ENCODE results near the gene HGF.

The HGF gene

DNA sequence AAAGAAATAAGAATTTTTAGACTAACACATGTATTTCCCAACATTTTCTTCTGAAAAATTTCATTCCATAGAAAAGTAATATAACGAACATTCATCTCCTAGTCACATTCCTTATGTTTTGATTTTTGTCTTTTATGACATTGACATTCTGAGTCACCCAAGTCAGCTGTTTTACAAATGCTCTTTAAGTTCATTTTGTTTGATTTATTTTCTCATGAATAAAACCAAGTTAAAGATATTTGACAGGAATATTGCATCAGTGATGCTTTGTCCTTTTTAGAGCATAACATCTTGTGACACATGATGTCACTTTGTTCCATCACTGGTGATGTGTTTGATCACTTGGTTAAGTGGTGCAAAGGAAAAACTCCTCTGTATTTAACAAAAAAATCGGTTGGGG lies 48.4 kb downstream of the HGF start:
- no peak for TF ChIP-seq SNAI2 (CRISPR knock-in tag; IDR thresholded peaks at IDR 0.05)
- TF ChIP-seq ISL1 (CRISPR knock-in tag; IDR thresholded peaks at IDR 0.05): peak; percentile 92
- TF ChIP-seq BACH2 (CRISPR knock-in tag; IDR thresholded peaks at IDR 0.05; ENCODE audit: borderline replicate concordance): no peak
- no peak for TF ChIP-seq ESRRG (CRISPR knock-in tag; IDR thresholded peaks at IDR 0.05)
- peak; percentile 68; the same call in 1 of the 2 replicates for TF ChIP-seq TOX (CRISPR knock-in tag; IDR thresholded peaks at IDR 0.05; ENCODE audit: borderline replicate concordance)
- 0 out of 2 replicates have a peak, but pooled peaks have one; percentile 9 for TF ChIP-seq ZFP3 (CRISPR knock-in tag; IDR thresholded peaks at IDR 0.05)
- TF ChIP-seq ZNF8 (CRISPR knock-in tag; IDR thresholded peaks at IDR 0.05): no peak
- TF ChIP-seq, protein P1, sequence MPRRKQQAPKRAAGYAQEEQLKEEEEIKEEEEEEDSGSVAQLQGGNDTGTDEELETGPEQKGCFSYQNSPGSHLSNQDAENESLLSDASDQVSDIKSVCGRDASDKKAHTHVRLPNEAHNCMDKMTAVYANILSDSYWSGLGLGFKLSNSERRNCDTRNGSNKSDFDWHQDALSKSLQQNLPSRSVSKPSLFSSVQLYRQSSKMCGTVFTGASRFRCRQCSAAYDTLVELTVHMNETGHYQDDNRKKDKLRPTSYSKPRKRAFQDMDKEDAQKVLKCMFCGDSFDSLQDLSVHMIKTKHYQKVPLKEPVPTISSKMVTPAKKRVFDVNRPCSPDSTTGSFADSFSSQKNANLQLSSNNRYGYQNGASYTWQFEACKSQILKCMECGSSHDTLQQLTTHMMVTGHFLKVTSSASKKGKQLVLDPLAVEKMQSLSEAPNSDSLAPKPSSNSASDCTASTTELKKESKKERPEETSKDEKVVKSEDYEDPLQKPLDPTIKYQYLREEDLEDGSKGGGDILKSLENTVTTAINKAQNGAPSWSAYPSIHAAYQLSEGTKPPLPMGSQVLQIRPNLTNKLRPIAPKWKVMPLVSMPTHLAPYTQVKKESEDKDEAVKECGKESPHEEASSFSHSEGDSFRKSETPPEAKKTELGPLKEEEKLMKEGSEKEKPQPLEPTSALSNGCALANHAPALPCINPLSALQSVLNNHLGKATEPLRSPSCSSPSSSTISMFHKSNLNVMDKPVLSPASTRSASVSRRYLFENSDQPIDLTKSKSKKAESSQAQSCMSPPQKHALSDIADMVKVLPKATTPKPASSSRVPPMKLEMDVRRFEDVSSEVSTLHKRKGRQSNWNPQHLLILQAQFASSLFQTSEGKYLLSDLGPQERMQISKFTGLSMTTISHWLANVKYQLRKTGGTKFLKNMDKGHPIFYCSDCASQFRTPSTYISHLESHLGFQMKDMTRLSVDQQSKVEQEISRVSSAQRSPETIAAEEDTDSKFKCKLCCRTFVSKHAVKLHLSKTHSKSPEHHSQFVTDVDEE (CRISPR knock-in tag; IDR thresholded peaks at IDR 0.05): no peak
- no peak for TF ChIP-seq CSDC2 (CRISPR knock-in tag; IDR thresholded peaks at IDR 0.05)
- TF ChIP-seq ZFP30 (CRISPR knock-in tag; IDR thresholded peaks at IDR 0.05): no peak
- TF ChIP-seq ARNTL (CRISPR knock-in tag; IDR thresholded peaks at IDR 0.05; ENCODE audit: borderline replicate concordance, low read depth): no peak
- TF ChIP-seq ZNF70 (CRISPR knock-in tag; IDR thresholded peaks at IDR 0.05): no peak
- TF ChIP-seq OSR1 (CRISPR knock-in tag; IDR thresholded peaks at IDR 0.05): no peak
- TF ChIP-seq CREB5 (CRISPR knock-in tag; IDR thresholded peaks at IDR 0.05; ENCODE audit: low read depth): peak; percentile 85
- TF ChIP-seq PPARA (CRISPR knock-in tag; IDR thresholded peaks at IDR 0.05; ENCODE audit: borderline replicate concordance): no peak
- no peak for TF ChIP-seq GLIS3 (CRISPR knock-in tag; IDR thresholded peaks at IDR 0.05)
- peak; percentile 84; the same call in 1 of the 2 replicates for TF ChIP-seq ZC3H10 (CRISPR knock-in tag; IDR thresholded peaks at IDR 0.05)
- TF ChIP-seq, protein P2, sequence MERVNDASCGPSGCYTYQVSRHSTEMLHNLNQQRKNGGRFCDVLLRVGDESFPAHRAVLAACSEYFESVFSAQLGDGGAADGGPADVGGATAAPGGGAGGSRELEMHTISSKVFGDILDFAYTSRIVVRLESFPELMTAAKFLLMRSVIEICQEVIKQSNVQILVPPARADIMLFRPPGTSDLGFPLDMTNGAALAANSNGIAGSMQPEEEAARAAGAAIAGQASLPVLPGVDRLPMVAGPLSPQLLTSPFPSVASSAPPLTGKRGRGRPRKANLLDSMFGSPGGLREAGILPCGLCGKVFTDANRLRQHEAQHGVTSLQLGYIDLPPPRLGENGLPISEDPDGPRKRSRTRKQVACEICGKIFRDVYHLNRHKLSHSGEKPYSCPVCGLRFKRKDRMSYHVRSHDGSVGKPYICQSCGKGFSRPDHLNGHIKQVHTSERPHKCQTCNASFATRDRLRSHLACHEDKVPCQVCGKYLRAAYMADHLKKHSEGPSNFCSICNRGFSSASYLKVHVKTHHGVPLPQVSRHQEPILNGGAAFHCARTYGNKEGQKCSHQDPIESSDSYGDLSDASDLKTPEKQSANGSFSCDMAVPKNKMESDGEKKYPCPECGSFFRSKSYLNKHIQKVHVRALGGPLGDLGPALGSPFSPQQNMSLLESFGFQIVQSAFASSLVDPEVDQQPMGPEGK (CRISPR knock-in tag; IDR thresholded peaks at IDR 0.05; ENCODE audit: borderline replicate concordance): 0 out of 2 replicates have a peak, but pooled peaks have one; percentile 48
- no peak for TF ChIP-seq CSRNP3 (CRISPR knock-in tag; IDR thresholded peaks at IDR 0.05)
- no peak for TF ChIP-seq TCF4 (CRISPR knock-in tag; IDR thresholded peaks at IDR 0.05; ENCODE audit: borderline replicate concordance)
- TF ChIP-seq ZNF565 (CRISPR knock-in tag; conservative IDR thresholded peaks at IDR 0.05; ENCODE audit: low read depth): no peak
- TF ChIP-seq, protein P3, sequence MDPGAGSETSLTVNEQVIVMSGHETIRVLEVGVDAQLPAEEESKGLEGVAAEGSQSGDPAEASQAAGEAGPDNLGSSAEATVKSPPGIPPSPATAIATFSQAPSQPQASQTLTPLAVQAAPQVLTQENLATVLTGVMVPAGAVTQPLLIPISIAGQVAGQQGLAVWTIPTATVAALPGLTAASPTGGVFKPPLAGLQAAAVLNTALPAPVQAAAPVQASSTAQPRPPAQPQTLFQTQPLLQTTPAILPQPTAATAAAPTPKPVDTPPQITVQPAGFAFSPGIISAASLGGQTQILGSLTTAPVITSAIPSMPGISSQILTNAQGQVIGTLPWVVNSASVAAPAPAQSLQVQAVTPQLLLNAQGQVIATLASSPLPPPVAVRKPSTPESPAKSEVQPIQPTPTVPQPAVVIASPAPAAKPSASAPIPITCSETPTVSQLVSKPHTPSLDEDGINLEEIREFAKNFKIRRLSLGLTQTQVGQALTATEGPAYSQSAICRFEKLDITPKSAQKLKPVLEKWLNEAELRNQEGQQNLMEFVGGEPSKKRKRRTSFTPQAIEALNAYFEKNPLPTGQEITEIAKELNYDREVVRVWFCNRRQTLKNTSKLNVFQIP (CRISPR knock-in tag; IDR thresholded peaks at IDR 0.05; ENCODE audit: borderline replicate concordance, low read depth): no peak
- no peak for TF ChIP-seq RARB (CRISPR knock-in tag; IDR thresholded peaks at IDR 0.05)
- no peak for ATAC-seq

GRCh38 chr7:81719865-81720264 lies 50.0 kb downstream of the HGF start:
- TF ChIP-seq ISL1 (CRISPR knock-in tag; IDR thresholded peaks at IDR 0.05): no peak
- TF ChIP-seq OSR1 (CRISPR knock-in tag; IDR thresholded peaks at IDR 0.05): no peak
- TF ChIP-seq CREB5 (CRISPR knock-in tag; IDR thresholded peaks at IDR 0.05; ENCODE audit: low read depth): no peak
- no peak for TF ChIP-seq ZC3H10 (CRISPR knock-in tag; IDR thresholded peaks at IDR 0.05)
- TF ChIP-seq ZNF8 (CRISPR knock-in tag; IDR thresholded peaks at IDR 0.05): no peak
- TF ChIP-seq, protein P2 (CRISPR knock-in tag; IDR thresholded peaks at IDR 0.05; ENCODE audit: borderline replicate concordance): no peak
- TF ChIP-seq, protein P3 (CRISPR knock-in tag; IDR thresholded peaks at IDR 0.05; ENCODE audit: borderline replicate concordance, low read depth): no peak
- no peak for TF ChIP-seq ZNF565 (CRISPR knock-in tag; conservative IDR thresholded peaks at IDR 0.05; ENCODE audit: low read depth)
- TF ChIP-seq BACH2 (CRISPR knock-in tag; IDR thresholded peaks at IDR 0.05; ENCODE audit: borderline replicate concordance): no peak
- TF ChIP-seq CSDC2 (CRISPR knock-in tag; IDR thresholded peaks at IDR 0.05): no peak
- no peak for TF ChIP-seq RARB (CRISPR knock-in tag; IDR thresholded peaks at IDR 0.05)
- TF ChIP-seq GLIS3 (CRISPR knock-in tag; IDR thresholded peaks at IDR 0.05): no peak
- no peak for ATAC-seq

Data from SK-N-SH treated with all-trans-retinoic acid at 6 μM for 48 hours (cell line).